Measurements from ENCODE around the gene LHFPL2.

The LHFPL2 gene

DNA sequence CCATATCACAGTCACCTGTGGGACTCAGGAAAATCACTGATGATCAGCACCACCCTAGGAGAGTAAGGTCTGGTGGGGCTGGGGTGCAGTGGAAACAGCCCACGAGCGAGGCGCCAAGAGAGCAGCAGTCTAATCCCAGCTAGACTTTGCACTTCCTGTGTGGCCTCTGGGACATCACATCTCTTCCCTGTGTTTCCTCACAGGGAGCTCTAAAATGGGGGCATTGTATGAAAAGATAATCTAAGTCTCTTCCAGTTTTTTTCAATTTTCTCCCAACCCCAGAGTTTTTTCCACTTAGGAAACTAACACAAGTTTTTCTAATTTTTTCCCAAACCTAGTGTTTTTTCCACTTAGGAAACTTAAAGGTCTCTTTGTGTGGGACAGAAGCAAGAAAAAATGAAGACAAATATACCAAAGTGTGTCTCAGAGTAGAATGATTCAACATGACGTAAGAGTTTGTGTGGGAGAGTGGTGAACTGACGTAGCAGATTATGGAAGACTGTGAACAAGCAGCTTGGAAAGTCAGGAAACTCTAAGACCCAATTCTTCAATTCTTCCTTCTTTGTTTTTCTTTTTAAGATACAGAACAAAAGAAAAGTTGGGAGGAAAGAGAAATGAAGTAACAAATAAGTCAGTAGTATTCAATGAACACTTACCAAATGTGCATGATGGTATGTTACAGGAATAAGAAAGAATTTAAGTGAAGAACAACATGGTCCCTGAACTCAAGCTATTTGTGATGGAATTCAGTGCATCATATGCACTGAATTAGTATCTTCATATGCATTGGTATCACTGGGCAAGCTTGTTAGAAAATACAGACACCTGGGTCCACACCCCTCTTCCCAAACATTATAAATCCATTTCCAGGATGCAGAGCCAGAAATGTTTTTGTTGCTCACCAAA, 51.3 kb downstream of the LHFPL2 start:
- DNase-seq (ENCODE audit: low read depth in 3 of 3), result no peak

DNA sequence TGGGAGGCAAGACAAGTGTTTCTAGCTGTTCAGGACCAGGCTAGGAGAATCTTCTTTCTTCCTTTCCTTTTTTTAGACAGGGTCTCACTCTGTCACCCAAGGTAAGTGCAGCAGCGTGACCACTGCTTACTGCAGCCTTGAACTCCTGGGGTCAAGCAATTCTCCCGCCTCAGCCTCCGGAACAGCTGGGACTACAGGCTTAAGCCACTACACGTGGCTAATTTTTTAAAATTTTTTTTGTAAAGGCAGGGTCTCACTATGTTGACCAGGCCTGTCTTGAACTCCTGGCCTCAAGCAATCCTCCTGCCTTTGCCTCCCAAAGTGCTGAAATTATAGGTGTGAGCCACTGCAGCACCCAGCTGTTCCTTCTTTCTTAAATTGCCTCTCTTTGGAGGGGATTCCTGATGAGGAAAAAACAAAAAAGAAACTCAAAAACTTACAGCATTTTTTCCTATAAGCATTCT, 53.1 kb downstream of the LHFPL2 start:
- DNase-seq (ENCODE audit: low read depth in 3 of 3), result no peak

DNA sequence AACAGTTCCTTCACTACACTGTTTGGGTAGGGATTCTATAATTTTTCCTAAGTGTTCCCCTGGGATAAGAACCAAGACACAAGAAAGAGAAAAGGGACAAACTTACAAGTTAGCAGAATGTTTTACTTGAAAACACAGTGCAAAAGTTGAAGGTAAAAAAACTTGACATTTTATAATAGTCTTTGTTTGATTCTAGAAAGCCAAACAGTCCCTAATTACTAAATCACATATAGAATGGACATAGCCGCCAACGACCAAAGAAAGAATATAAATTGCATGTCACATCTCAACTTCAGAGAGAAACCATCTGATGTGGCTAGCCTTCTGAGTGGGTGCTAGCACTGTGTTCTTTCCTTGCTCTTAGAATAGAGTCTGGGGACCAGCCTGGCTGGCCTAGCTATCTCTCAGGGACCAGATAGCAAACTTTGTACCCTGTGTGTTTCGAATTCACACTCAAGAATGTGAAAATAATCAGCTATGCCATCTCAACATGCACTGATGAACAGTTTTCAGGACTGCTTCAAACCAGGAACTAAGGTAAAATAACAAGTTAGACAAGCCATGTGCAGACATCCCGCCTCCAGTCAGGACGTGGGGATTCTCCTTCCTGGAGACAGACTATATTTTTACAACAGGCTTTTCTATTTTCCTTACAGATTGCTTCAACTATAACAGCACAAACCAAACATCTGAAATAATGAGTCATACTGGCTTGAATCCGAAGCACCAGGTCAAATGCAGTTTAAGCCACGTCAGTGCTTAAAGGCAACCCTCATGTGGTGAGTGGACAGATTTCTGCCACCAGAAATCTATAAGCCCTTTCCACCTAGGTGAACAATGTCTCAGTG, 53.7 kb downstream of the LHFPL2 start:
- DNase-seq (ENCODE audit: low read depth in 3 of 3), result no peak

DNA sequence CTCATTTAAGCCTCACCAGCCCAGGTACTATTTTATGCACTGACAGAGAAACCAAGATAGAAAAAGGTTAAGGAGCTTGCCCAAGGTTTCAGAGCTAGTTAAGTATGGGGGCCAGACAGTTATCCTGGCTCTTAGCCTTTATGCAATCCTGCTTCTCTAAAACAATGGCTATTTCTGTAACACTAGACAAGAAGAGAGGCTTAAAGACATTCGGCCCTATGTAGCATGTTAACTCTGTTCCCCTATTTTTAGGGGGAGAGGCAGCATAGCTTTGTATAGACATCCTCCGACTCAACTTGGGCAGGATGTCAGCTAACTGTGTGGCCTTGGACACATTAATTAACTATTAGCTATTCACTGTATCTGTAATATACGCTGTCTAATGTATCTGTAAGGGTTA, 54.6 kb downstream of the LHFPL2 start:
- no peak for DNase-seq (ENCODE audit: low read depth in 3 of 3)

DNA sequence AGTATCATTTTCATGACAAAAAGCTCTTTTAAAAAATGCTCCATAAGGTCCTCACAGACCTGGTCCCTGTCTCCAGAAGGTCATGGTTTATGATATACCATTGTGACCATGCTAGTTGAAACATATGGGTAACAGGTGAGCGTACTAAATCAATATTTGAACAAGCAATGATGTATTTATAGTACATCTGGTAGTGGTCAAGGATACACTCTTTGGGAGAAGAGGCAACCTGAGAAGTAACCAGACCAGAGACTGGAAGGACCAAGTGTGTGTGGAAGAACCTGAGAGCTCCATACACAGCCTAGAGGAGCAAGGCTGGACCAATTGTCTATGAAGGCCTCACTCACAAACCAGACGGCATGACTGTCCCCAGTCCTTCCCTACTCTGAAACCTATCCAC, 55.1 kb downstream of the LHFPL2 start:
- no peak for DNase-seq (ENCODE audit: low read depth in 3 of 3)

DNA sequence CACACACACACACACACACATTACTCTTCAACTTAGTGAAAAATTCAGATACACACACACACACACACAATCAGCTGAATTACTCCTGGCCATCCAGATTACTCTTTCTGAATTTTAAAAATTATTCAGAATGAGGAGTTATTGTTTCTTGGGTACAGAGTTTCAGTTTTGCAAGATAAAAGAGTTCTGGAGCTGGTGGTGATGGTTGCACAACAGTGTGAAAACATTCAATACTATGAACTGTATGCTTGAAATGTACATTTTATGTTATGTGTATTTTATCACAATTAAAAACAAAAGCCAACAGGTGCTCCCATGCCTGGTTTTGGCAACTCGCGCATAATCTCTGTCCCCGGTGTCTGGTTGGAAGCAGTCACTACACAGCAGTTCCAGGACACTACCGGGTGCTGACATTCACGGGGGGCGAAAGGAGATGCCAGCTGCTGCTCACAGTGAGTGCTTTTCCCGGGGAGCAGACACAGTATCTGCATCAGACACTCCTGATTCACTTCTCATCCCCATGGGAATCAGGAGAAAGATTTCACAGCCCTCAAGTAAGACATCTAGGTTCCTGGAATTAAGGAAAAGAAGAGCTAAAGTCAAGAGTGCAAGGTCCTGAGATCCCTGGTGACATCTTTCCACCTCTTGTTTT, 55.7 kb downstream of the LHFPL2 start:
- DNase-seq (ENCODE audit: low read depth in 3 of 3), result no peak

DNA sequence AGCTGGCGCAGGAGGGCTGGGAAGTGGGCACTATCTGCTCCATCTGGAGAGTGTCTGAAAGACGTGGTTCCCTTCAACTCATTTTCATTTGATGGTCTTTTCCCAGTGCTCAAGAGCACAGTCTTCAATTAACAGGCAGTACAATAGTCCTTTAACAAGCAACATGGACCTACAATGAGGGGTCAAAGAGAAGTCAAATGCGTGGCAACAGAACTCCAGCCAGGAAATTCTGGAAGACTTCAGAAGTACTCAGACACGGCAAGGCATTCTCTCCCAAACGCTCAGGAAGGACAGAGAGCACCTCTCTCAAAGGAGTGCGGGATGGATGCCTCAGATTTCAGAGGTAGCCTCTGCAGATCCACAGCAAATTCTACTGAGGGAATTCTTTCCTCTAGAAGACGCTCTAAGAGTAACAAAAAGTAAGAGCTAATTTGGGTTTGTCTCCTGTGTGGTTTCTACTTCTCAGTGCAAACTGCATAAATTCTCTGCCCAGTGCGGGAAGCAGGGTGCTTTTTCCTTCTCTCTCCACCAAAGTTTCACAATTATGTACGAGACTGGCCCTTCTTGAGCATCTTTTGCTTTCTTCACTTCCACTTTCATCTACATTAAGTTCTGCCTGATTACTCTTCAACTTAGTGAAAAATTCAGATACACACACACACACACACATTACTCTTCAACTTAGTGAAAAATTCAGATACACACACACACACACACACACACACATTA, 56.4 kb downstream of the LHFPL2 start:
- no peak for DNase-seq (ENCODE audit: low read depth in 3 of 3)

DNA sequence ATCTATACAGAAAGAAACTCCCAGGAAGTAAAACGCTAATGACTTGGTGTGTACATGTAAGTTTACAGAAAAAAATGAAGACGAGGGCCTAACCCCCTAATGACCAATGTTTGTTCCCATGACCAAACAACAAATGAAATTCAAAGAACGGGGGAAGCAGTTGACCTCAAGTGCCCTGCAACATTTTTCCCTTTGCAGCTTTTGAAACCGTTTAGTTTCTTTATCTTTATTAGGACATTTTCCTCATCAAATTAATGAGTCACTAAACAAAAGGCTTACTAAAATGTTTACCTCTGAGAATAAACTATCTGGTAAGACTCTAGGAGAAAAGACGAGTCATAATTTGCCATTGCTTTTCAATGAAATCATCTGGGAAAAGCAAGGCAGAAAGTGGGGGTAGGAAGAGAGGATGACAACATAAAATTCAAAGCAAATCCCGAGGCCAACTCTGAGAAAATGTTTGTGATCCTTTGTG, 57.4 kb downstream of the LHFPL2 start:
- DNase-seq (ENCODE audit: low read depth in 3 of 3), result no peak

DNA sequence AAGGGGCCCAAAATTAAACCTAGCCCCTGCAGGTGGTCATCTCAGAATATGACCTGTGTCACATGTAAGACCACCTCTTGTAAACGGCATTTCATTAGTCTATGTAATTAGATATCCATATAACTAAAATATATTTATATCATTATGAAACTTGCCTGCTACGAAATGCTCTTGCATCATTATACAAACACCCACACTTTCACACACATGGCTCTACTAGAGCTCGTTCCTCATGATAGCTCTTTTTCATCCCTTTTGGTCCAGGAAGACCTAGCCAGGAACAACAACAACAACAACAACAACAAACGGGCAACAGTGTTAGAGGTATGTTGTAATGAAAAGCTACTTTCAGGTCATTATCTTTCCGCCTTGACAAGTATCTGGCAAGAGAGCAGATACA, 58.6 kb downstream of the LHFPL2 start:
- no peak for DNase-seq (ENCODE audit: low read depth in 3 of 3)

DNA sequence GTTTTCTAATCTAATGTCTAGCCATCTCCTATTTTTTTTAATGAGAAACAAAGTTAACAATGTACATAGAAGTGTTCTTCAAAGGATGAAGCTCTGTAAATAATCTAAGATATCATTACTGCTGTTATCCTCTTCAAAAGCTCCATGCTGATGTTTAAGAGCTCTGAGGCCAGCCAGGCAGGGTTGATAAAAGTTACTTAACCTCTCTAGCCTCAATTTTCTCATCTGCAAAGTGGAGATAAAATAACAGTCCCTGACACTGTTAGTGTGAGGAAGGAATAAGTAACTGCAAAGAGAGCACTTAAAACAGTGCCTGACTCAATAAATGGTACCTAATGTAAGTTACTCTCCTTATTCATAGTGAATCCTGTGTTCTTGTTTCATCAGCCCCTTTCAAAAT, 60.1 kb downstream of the LHFPL2 start:
- DNase-seq (ENCODE audit: low read depth in 3 of 3), result no peak

DNA sequence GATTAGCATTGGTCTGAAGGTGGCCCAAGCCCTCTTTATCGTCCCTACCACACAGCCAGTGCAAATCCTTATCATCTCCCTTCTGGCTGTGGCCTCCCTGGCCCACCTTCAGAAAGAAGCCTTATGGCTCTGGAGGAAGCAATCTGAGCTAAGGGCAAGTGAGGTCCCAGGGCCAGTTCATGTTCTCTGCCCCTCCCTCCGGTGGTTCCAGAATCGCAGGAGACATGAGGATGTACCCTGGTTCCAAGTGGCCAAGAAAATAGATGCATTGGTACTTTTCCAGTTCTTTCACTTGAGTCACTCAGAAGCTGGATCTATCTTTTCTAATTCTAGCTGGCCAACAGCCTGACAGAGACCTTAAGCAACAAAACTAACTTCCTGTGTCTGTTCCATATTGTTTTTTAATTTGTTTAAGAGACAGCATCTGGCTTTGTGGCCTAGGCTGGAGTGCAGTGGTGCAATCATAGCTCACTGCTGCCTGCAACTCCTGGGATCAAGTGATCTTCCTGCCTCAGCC, 60.7 kb downstream of the LHFPL2 start:
- DNase-seq (ENCODE audit: low read depth in 3 of 3), result no peak

DNA sequence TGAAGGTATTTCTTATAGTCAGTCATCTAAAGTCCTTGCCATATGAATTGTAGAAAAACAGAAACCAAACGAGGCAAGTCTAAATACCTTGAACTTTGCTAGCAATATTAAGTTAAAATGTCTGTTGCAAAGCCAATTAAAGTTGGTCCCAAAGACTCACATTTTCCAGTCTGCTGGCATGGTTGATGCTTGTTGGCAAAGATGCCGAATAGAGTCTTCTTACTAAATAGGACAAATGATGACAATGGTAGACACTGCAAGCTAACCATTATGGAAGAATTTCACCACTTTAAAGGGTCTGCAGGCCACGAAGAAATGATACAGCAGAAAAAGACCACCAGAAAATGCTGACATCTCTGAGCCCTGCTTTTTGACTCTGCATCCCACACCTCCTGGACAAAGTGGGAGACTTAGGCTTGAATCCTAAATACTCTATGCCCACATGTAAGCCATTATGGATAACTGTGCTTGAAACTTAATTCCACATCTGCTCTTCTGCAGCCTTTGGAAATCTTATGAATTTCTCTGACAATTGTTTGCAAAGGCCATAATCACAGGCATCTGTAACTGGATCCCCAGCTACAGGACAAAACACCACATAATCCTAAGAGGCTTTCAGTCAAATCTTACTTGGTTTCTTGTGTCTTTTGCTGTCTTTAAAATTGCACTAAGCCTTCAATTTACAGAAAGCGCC, 61.3 kb downstream of the LHFPL2 start:
- no peak for DNase-seq (ENCODE audit: low read depth in 3 of 3)

DNA sequence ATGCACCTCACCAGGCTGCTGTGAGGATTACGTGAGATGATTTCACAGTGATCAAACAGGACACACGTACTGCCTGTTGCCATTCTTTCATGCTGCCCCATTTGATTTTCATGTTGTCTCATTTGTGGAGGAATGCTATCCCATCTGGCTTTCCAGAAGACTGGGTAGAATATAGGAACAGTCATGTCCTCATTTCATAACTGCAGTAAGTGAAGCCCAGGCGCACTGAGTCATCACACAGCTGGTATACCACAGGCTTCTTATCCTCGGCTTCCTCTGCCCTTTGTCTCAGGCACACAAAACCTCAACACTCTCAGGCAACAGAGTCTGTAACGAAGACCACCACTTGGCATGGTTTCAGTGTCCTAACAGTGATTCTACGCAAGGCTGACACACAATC, 62.3 kb downstream of the LHFPL2 start:
- no peak for DNase-seq (ENCODE audit: low read depth in 3 of 3)

DNA sequence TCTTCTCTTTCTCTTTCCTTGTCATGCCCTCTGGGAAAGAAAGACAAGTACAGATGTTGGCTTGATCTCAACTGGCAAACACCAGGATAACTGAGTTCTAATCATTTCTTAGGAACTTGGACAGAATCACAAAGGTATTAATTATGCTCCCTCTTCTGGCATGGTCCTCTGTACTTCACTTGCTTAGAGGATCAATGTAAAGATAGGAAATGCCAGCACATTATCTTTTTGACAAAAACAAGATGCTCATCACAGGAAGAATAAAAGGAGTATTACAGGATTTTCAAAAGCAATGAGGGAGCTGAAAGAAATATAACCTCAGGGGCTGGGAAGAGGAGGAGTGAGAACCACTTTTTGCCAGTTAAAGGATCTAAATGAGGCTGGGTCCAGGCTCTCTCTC, 70.6 kb downstream of the LHFPL2 start:
- DNase-seq (ENCODE audit: low read depth in 3 of 3), result no peak

DNA sequence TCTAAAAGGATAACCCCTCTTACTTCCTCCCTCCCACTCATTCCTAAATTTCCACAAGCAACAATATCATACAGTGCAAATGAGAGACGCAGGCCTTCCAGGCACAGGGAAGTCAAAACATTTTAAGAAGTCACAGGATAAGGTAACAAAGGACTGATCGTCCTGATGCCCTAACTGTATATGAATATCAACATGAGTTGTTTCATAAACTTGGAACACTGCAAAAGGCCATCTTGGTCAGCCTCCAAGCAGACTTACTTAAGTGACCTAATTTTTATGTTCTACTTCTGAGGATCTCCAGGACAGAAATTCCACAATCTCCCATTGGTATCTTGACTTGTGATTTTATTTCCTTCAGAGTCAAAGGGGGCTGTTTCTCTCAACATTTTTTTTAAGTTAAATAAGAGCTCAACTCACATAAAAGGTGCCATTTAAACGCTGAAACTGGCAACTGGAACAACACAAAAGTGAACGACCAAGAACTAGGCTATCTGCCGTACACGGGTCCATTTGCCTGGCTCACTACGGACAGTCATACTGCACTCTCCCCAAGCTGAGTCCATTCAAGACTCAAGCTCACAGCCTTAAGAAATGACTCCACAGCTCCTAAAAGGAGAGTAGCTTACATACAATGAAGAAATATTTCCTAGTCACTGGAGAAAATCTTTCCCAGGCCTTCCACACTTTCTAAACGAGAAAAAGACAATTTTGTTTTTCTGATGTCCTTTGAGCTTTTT, 71.3 kb downstream of the LHFPL2 start:
- no peak for DNase-seq (ENCODE audit: low read depth in 3 of 3)

DNA sequence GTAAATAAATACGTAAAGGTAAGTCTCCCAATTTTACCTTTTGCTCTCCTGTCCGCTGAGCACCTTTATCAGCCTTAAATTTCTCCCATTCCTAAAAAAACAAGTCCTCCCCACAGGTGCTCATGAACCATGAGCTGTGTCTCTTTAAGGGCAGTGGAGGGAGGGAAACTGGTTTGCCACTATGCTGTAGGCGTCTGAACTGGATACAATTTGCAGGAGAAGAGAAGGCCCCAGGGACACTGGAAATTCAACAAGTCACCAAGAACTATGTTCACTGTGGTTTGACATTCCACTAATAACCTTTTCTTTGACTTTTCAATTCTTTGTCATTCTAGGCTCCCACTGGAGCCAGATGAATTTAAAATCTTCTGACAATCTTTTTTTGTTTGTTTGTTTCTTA, 72.2 kb downstream of the LHFPL2 start:
- DNase-seq (ENCODE audit: low read depth in 3 of 3), result no peak

DNA sequence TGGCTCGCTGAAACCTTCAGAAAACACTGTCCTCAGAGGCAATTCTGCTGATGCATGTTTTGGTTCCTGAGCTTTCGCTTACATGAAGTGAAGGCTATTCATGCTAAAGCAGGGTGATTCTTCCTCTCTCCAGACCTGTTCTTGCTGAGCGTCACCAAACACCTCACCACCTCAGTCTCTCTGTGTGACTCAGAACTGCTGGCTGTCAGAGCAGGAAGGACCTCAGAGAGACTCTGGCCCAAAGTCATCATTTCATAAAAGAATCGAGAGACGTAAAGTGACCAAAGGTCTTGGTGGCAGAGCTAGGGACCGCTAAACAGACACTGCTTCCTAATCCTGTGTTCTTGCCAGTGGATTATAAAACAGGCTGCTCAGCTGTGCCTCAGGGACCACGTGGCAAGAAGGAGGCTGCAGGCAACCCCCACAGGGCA, 73.8 kb downstream of the LHFPL2 start:
- DNase-seq (ENCODE audit: low read depth in 3 of 3), result no peak

DNA sequence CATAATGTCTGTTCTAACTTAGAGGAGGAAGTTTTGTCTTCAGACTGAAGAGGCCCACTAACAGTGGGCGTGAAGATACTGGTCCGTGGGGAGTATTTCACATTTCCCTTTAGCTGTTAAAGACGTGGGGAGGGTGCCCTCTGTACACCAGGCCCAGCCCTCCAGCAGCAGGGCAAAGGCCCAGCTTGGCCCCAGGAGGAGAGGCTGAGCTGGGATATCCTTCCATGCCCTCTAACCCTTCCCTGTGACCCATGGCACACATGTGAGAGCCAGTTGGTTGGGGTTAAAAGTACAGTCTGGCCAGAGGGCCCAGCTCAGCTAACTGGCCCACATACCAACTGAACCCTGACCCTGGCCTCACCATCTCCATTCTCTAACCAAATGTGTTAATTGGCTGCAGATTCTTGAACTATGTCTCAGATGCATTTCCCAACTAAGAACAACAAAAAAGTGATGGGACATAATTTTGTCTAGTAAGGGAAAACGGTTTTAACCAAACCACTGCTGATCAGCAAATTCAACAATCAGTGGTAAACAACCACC, 74.4 kb downstream of the LHFPL2 start:
- DNase-seq (ENCODE audit: low read depth in 3 of 3), result no peak

DNA sequence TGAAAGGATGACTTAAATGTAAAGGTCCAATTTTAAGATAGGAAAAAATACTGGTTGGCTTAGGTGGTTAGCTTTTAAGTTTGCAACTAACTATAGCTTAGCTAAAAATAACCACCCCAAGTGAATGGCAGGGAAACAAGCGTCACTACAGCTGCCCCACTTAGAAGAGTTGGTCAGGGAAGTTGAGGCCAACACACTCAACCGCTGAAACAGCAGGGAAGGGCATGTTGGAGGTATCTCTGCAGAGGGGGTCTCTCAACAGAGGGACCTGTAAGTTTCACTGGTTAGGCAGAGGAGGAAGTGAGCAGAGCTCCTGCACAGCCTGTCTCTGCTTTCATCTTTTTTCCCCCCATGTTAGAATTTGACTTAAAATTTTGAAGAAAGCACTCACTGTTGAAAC, 75.3 kb downstream of the LHFPL2 start:
- DNase-seq (ENCODE audit: low read depth in 3 of 3), result no peak

DNA sequence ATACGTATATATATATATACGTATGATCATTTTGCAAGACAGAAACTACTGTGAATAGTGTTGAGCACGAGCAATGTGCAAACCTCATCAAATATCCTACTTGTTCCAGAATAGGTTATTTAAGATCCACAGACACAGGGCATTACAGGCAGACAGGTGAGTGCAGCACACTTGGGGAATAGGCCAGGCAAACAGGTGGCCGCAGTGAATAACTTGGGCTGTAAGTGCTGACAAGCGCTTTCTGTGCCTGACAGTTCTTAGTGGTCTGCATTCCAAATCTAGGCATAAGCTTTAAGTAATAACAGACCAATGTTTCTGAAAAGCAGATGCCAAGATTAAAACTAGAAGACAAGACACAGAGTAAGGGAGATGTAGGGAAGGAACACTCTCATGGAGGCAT, 77.9 kb downstream of the LHFPL2 start:
- no peak for DNase-seq (ENCODE audit: low read depth in 3 of 3)

Measured in stimulated activated CD4-positive, alpha-beta T cell treated with anti-CD3 and anti-CD28 coated beads, TNF-alpha, amount 100 ng/mL, for 48 hours (primary cell).